CD14-positive monocyte (primary cell): ENCODE results near the gene NKD2. TPM values are rescaled to one million over a fixed set of nuclear protein-coding genes. Genes with fewer than 3 reads are reported as not detected.

ENCODE experiments used
- DNase-seq, 3 donors: peaks; one replicate each; pipeline ENCODE4 v3.0.0-alpha.2; 2011 to 2022
- H2AFZ ChIP-seq: 2 replicates; pipeline ENCODE4 v1.6.0; 2012; ENCODE audit warnings: mild to moderate bottlenecking, low read depth, low read length, inconsistent platforms; ENCODE audit not compliant: insufficient read depth, poor library complexity, severe bottlenecking
- H3K27ac ChIP-seq, 2 donors: 1 replicate in 1 of 2; 2 replicates in 1 of 2; pipeline ENCODE4 v1.5.1; 2012 to 2013; ENCODE audit warnings: low read length in 2 of 2, control low read depth in 1 of 2, inconsistent platforms in 1 of 2, low read depth in 1 of 2, mild to moderate bottlenecking in 1 of 2
- H3K27me3 ChIP-seq, 2 donors: one replicate each; pipeline versions ENCODE4 v1.6.0 to v1.6.1; 2011 to 2013; ENCODE audit warnings: low read length in 2 of 2; ENCODE audit not compliant: control insufficient read depth in 2 of 2, insufficient read depth in 2 of 2
- H3K36me3 ChIP-seq, 2 donors: replicated peaks in 1 of 2; 1 replicate in 1 of 2; 2 replicates in 1 of 2; pipeline versions ENCODE4 v1.5.1 to v1.6.1; 2012 to 2013; ENCODE audit warnings: low read length in 2 of 2, control low read depth in 1 of 2, inconsistent platforms in 1 of 2, mild to moderate bottlenecking in 1 of 2; ENCODE audit not compliant: insufficient read depth in 2 of 2, control insufficient read depth in 1 of 2
- H3K4me1 ChIP-seq, 2 donors: 1 replicate in 1 of 2; 2 replicates in 1 of 2; pipeline versions ENCODE4 v1.5.1 to v1.6.1; 2012 to 2013; ENCODE audit warnings: low read length in 2 of 2, control low read depth in 1 of 2, inconsistent platforms in 1 of 2, mild to moderate bottlenecking in 1 of 2, moderate library complexity in 1 of 2; ENCODE audit not compliant: insufficient read depth in 2 of 2, control insufficient read depth in 1 of 2
- H3K4me2 ChIP-seq: replicated peaks from 2 replicates; pipeline ENCODE3; 2012; ENCODE audit warnings: low read length, moderate library complexity, mild to moderate bottlenecking; ENCODE audit not compliant: poor library complexity, severe bottlenecking; ENCODE audit errors: extremely low read depth
- H3K4me3 ChIP-seq, 3 experiments: fragments of 200-600 bp in 1 of 3; sonication (generic) in 1 of 3; replicated peaks in 1 of 3; 1 replicate in 2 of 3; 2 replicates in 1 of 3; pipeline ENCODE4 v1.5.1; 2011 to 2013; ENCODE audit warnings: low read length in 3 of 3, mild to moderate bottlenecking in 3 of 3, control low read depth in 2 of 3, low read depth in 2 of 3, inconsistent platforms in 1 of 3, moderate library complexity in 1 of 3
- H3K79me2 ChIP-seq: 2 replicates; pipeline ENCODE4 v1.6.0; 2012; ENCODE audit warnings: mild to moderate bottlenecking, control low read depth, inconsistent platforms, low read length, moderate library complexity; ENCODE audit not compliant: insufficient read depth
- H3K9ac ChIP-seq: 2 replicates; pipeline ENCODE4 v1.6.0; 2017; ENCODE audit warnings: low read length, mild to moderate bottlenecking; ENCODE audit not compliant: insufficient read depth, poor library complexity, severe bottlenecking
- H3K9me3 ChIP-seq, 2 donors: replicated peaks in 1 of 2; 1 replicate in 1 of 2; 2 replicates in 1 of 2; pipeline versions ENCODE4 v1.5.1 to v1.6.1; 2012 to 2013; ENCODE audit warnings: low read length in 2 of 2, control low read depth in 1 of 2; ENCODE audit not compliant: control insufficient read depth in 1 of 2, insufficient read depth in 1 of 2
- H4K20me1 ChIP-seq: 2 replicates; pipeline ENCODE4 v1.6.0; 2012; ENCODE audit warnings: mild to moderate bottlenecking, low read length, control low read depth, moderate library complexity; ENCODE audit not compliant: insufficient read depth
- H3K27ac Mint-ChIP-seq, 7 donors: one replicate each; pipeline ENCODE4 v1.8.0; 2020; ENCODE audit warnings: mild to moderate bottlenecking in 7 of 7, mixed read lengths in 7 of 7, moderate library complexity in 6 of 7, inconsistent platforms in 2 of 7
- H3K27me3 Mint-ChIP-seq, 3 donors: one replicate each; pipeline ENCODE4 v1.8.0; 2021 to 2022; ENCODE audit warnings: low read depth in 3 of 3, mild to moderate bottlenecking in 3 of 3, mixed read lengths in 3 of 3, moderate library complexity in 3 of 3, inconsistent platforms in 1 of 3
- H3K36me3 Mint-ChIP-seq, 2 donors: one replicate each; pipeline ENCODE4 v1.8.0; 2020; ENCODE audit warnings: mixed read lengths in 2 of 2, inconsistent platforms in 1 of 2, mild to moderate bottlenecking in 1 of 2
- H3K4me1 Mint-ChIP-seq: one replicate; pipeline ENCODE4 v1.8.0; 2020; ENCODE audit warnings: mild to moderate bottlenecking, mixed read lengths
- H3K4me3 Mint-ChIP-seq, 2 donors: one replicate each; pipeline ENCODE4 v1.8.0; 2020; ENCODE audit warnings: mild to moderate bottlenecking in 2 of 2, mixed read lengths in 2 of 2, moderate library complexity in 1 of 2
- H3K9me3 Mint-ChIP-seq, 7 donors: one replicate each; pipeline ENCODE4 v1.8.0; 2020 to 2022; ENCODE audit warnings: mixed read lengths in 7 of 7, mild to moderate bottlenecking in 6 of 7, moderate library complexity in 6 of 7, inconsistent platforms in 2 of 7
- CTCF ChIP-seq: fragments of 200-600 bp; IDR thresholded peaks from one replicate; pipeline ENCODE4 v1.8.0; 2022; ENCODE audit warnings: antibody characterized with exemption, mild to moderate bottlenecking
- WGBS: methylation state at CpG from one replicate; pipeline ENCODE4 v1.1.5; 2013; ENCODE audit warnings: missing lambda C conversion rate; ENCODE audit not compliant: insufficient coverage; 5-methylcytosine and 5-hydroxymethylcytosine counted together
- intact Hi-C, 2 donors: fragments of 100-400 bp; cut with micrococcal nuclease; formaldehyde crosslinking; loops; one replicate each; pipeline versions ENCODE4 v1.15.0 to v1.15.1; 2023
- polyA plus RNA-seq, 3 donors: library from polyadenylated mRNA; depleted of rRNA in 1 of 3; unstranded in 2 of 3; stranded (reverse) in 1 of 3; fragments of 300-500 nt in 2 of 3; fragments of >200 nt in 1 of 3; fragmentation: Illumina TruSeq in 2 of 3; gene quantifications; 1 replicate in 2 of 3; 2 replicates in 1 of 3; pipeline ENCODE4 v1.2.3, GENCODE V29; 2012 to 2021

NKD2 gene
- polyA plus RNA-seq, 3 donors: not detected

DNA sequence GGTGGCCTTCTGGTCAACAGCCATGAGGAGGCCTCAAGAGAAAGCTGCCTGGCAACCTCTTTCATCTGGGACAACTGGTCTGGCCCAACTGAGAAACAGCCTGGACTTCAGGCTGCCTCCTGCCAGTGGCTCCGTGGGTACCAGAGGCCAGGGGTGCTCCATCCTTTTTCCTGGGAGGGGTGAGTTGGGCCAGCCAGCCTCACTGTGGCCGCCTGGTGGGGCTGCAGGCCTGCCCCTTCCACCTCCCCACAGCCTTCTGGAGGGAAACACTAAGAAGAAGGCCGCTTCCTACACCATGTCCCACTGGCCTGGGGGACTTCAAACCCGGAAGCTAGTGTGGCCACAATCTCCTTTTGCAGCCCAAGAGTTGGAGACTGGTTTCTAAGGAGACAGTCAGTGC lies 13.8 kb upstream of the NKD2 start:
- WGBS: 100% methylated on average over 1 of the region's 4 CpGs
- no peak overlapping the region for H3K27ac Mint-ChIP-seq
- Histone ChIP-seq H3K9me3 (no peaks in the 10 kb centered on the region), H3K27me3 (peaks cover 0 to 15% of the 10 kb centered on the region in 2 donors), H3K27ac (no peak overlapping the region), H3K36me3 (no peaks in the 10 kb centered on the region), H3K4me1 (no peaks in the 10 kb centered on the region), H4K20me1 (no peaks in the 10 kb centered on the region), H3K9ac (no peak overlapping the region), H3K4me2 (no peak overlapping the region), H2AFZ (no peak overlapping the region), H3K79me2 (no peaks in the 10 kb centered on the region), H3K4me3 (no peak overlapping the region)
- intact Hi-C loops: no loop called here
- peaks cover 9% of the 10 kb centered on the region for H3K4me1 Mint-ChIP-seq
- H3K36me3 Mint-ChIP-seq: no peaks in the 10 kb centered on the region
- H3K9me3 Mint-ChIP-seq: peaks cover 0 to 2% (median 0%) of the 10 kb centered on the region in 7 donors
- H3K4me3 Mint-ChIP-seq: no peak overlapping the region
- H3K27me3 Mint-ChIP-seq: peaks cover 14 to 36% (median 15%) of the 10 kb centered on the region in 3 donors
- TF ChIP-seq CTCF: no peak
- DNase-seq: no peak

DNA sequence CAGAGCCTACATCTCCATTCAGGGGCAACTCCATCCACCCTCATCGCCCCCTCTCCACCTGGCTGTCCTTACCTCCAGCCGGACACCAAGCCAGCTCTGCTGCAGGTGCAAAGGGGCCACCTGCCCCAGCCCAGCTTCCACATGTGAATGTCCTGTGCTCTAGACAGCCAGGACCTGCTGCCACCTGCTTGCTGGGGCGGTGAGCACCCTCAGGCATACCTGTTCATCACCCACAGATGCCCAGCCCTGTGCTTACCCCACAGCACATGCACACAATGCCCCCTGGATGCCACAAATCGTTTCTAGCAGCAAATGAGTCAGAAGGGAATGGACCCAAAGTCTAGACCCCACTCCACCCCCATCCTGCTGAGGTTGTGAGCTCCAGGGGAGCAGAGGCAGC lies 13.3 kb upstream of the NKD2 start:
- no peak overlapping the region for H3K4me3 ChIP-seq
- 77% methylated on average over 4 of the region's 4 CpGs for WGBS
- H3K79me2 ChIP-seq: no peaks in the 10 kb centered on the region
- no peak overlapping the region for H3K4me2 ChIP-seq
- no peaks in the 10 kb centered on the region for H3K36me3 ChIP-seq
- H2AFZ ChIP-seq: no peak overlapping the region
- Mint-ChIP-seq H3K4me1 (peaks cover 6% of the 10 kb centered on the region), H3K4me3 (no peak overlapping the region), H3K27ac (no peak overlapping the region), H3K9me3 (no peaks in the 10 kb centered on the region), H3K36me3 (no peaks in the 10 kb centered on the region), H3K27me3 (peaks cover 9 to 31% (median 10%) of the 10 kb centered on the region in 3 donors)
- H3K4me1 ChIP-seq: no peaks in the 10 kb centered on the region
- H3K27ac ChIP-seq: no peak overlapping the region
- H3K9me3 ChIP-seq: no peaks in the 10 kb centered on the region
- H4K20me1 ChIP-seq: no peaks in the 10 kb centered on the region
- peaks cover 0 to 10% of the 10 kb centered on the region in 2 donors for H3K27me3 ChIP-seq
- no peak for DNase-seq
- TF ChIP-seq CTCF: no peak
- intact Hi-C loops: no loop called here
- H3K9ac ChIP-seq: no peak overlapping the region
